OCI-LY3 (cell line): ENCODE data around the gene CRTAC1.

ENCODE experiments used
- CTCF ChIP-seq: fragments of 200-600, 300-600 bp; sonication (generic); IDR thresholded peaks from 2 replicates; pipeline ENCODE4 v1.5.1; 2014; ENCODE audit warnings: antibody characterized with exemption, low read length, low read depth
- EZH2phosphoT487 ChIP-seq: fragments of 200-600 bp; shearing (Covaris generic); IDR thresholded peaks from 2 replicates; pipeline ENCODE4 v1.6.1; 2018; ENCODE audit warnings: antibody characterized with exemption, mixed run types, low read depth

GRCh38 chr10:97838091-97838490 lies 192.3 kb downstream of the CRTAC1 start:
- TF ChIP-seq CTCF = no peak
- no peak for TF ChIP-seq EZH2phosphoT487
